WTC11 (cell line): ENCODE measurements around the gene REPS2. TPM values are rescaled to one million over a fixed set of nuclear protein-coding genes. Genes with fewer than 3 reads are reported as not detected.

Source experiments
- ATAC-seq: fragments of 200-7000 bp; cut with Tn5 transposase; 2 replicates; pipeline ENCODE4 v1.10.0; 2021; ENCODE audit warnings: mild to moderate bottlenecking, moderate library complexity
- CTCF ChIA-PET: fragments of 300-600 bp; sonication (Branson Sonifier 250); formaldehyde crosslinking; loops from one replicate; lab custom pipeline; 2021; ENCODE audit warnings: antibody characterized with exemption; lab: Charles Lee
- POLR2A ChIA-PET: fragments of 350-600 bp; sonication (Branson Sonifier 250); formaldehyde crosslinking; loops from one replicate; lab custom pipeline; 2021; ENCODE audit warnings: antibody characterized with exemption; lab: Charles Lee
- DNase-seq: peaks from one replicate; pipeline ENCODE4 v3.0.0; 2021; ENCODE audit warnings: low spot score
- H3K27ac Mint-ChIP-seq: 2 replicates; pipeline ENCODE4 v1.8.0; 2021; ENCODE audit warnings: mixed read lengths
- H3K27me3 Mint-ChIP-seq: 2 replicates; pipeline ENCODE4 v1.8.0; 2021; ENCODE audit warnings: low read depth, mild to moderate bottlenecking, moderate library complexity, mixed read lengths
- H3K36me3 Mint-ChIP-seq: 2 replicates; pipeline ENCODE4 v1.8.0; 2021; ENCODE audit warnings: mixed read lengths
- H3K4me1 Mint-ChIP-seq: 2 replicates; pipeline ENCODE4 v1.8.0; 2022; ENCODE audit warnings: mixed read lengths
- H3K4me3 Mint-ChIP-seq: 2 replicates; pipeline ENCODE4 v1.8.0; 2021; ENCODE audit warnings: mild to moderate bottlenecking, moderate library complexity, mixed read lengths
- H3K9me3 Mint-ChIP-seq: 2 replicates; pipeline ENCODE4 v1.8.0; 2021; ENCODE audit warnings: mixed read lengths
- ARID4B ChIP-seq: sonication (generic); formaldehyde crosslinking; IDR thresholded peaks from 2 replicates; pipeline ENCODE4 v1.8.0; 2023; ENCODE audit warnings: missing genetic modification reagents, mild to moderate bottlenecking, borderline replicate concordance
- CREB1 ChIP-seq: sonication (generic); formaldehyde crosslinking; IDR thresholded peaks from 2 replicates; pipeline ENCODE4 v1.8.0; 2023; ENCODE audit warnings: mild to moderate bottlenecking, missing genetic modification reagents
- EMX1 ChIP-seq: fragments of 250-450 bp; sonication (Bioruptor Pico); IDR thresholded peaks from 2 replicates; pipeline ENCODE4 v1.8.0; 2021; ENCODE audit warnings: mild to moderate bottlenecking
- ETV6 ChIP-seq: sonication (generic); formaldehyde crosslinking; IDR thresholded peaks from 2 replicates; pipeline ENCODE4 v1.8.1; 2022; ENCODE audit warnings: mild to moderate bottlenecking, missing genetic modification reagents
- FOXJ3 ChIP-seq: sonication (generic); formaldehyde crosslinking; IDR thresholded peaks from 2 replicates; pipeline ENCODE4 v1.9.0; 2021; ENCODE audit warnings: missing genetic modification reagents, mild to moderate bottlenecking, borderline replicate concordance
- JUN ChIP-seq: sonication (generic); formaldehyde crosslinking; IDR thresholded peaks from 2 replicates; pipeline ENCODE4 v1.8.0; 2023; ENCODE audit warnings: mild to moderate bottlenecking, missing genetic modification reagents
- RELA ChIP-seq: sonication (generic); formaldehyde crosslinking; IDR thresholded peaks from 2 replicates; pipeline ENCODE4 v1.8.1; 2022; ENCODE audit warnings: missing genetic modification reagents, mild to moderate bottlenecking, borderline replicate concordance
- TCF7 ChIP-seq: sonication (generic); formaldehyde crosslinking; IDR thresholded peaks from 2 replicates; pipeline ENCODE4 v1.8.0; 2022; ENCODE audit warnings: mild to moderate bottlenecking, low read depth, missing genetic modification reagents, moderate library complexity
- TP53 ChIP-seq: sonication (generic); formaldehyde crosslinking; IDR thresholded peaks from 2 replicates; pipeline ENCODE4 v1.8.1; 2023; ENCODE audit warnings: mild to moderate bottlenecking, missing genetic modification reagents
- ZBTB21 ChIP-seq: sonication (generic); formaldehyde crosslinking; IDR thresholded peaks from 2 replicates; pipeline ENCODE4 v1.8.1; 2023; ENCODE audit warnings: mild to moderate bottlenecking, missing genetic modification reagents, borderline replicate concordance
- ZMAT4 ChIP-seq: fragments of 250-450 bp; sonication (Bioruptor Pico); IDR thresholded peaks from 2 replicates; pipeline ENCODE4 v1.9.0; 2021; ENCODE audit warnings: mild to moderate bottlenecking
- ZNF232 ChIP-seq: sonication (generic); formaldehyde crosslinking; IDR thresholded peaks from 2 replicates; pipeline ENCODE4 v1.8.0; 2022; ENCODE audit warnings: mild to moderate bottlenecking, missing genetic modification reagents
- total RNA-seq: library from RNA; stranded (reverse); gene quantifications from 3 replicates; pipeline ENCODE4 v1.2.3, GENCODE V29; 2021
- TF ChIP-seq, protein P1 (sequence below): sonication (generic); formaldehyde crosslinking; IDR thresholded peaks from 2 replicates; pipeline ENCODE4 v1.8.1; 2023; ENCODE audit warnings: mild to moderate bottlenecking, missing genetic modification reagents, moderate library complexity
- TF ChIP-seq, protein P2 (sequence below): sonication (generic); formaldehyde crosslinking; IDR thresholded peaks from 2 replicates; pipeline ENCODE4 v1.8.1; 2023; ENCODE audit warnings: mild to moderate bottlenecking, missing genetic modification reagents
- TF ChIP-seq, protein P3 (sequence below): sonication (generic); formaldehyde crosslinking; IDR thresholded peaks from 2 replicates; pipeline ENCODE4 v1.8.1; 2022; ENCODE audit warnings: missing genetic modification reagents, borderline replicate concordance
- TF ChIP-seq, protein P4 (sequence below): fragments of 250-450 bp; sonication (Bioruptor Pico); IDR thresholded peaks from 2 replicates; pipeline ENCODE4 v1.9.0; 2021; ENCODE audit warnings: moderate library complexity, mild to moderate bottlenecking, inconsistent platforms, borderline replicate concordance

The REPS2 gene
- total RNA-seq, 1 experiment from 2014 or later = 2.2 TPM

DNA sequence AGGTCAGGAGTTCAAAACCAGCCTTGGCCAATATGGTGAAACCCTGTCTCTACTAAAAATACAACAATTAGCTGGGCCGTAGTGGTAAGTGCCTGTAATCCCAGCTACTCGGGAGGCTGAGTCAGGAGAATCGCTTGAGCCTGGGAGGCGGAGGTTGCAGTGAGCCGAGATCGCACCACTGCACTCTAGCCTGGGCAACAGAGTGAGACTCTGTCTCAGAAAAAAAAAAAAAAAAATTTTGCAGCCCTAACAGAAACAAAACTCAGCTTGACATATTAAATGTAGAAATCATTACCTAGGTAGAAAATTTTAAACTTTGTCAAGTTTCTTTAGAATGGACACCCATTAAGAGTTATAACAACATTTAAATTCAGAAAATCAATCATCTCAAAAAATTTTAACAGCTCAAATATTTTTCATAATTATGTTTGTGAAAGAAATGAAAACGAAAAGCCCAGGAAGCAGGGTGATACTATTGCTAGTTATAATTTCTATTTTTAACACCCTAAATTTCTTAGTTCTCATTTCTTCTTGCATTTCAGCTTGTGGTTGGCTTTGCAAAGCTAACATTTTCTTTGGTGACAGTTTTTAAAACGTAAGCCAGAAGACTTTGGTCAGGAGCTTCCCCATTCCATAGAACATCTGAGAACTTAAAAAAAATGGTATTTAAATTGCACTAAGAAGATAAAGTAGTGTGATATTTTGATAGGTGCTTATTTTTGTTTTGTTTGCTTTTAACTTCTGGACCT, 43.0 kb upstream of the REPS2 start:
- no peak for TF ChIP-seq ARID4B (CRISPR knock-in tag)
- TF ChIP-seq, protein P1, sequence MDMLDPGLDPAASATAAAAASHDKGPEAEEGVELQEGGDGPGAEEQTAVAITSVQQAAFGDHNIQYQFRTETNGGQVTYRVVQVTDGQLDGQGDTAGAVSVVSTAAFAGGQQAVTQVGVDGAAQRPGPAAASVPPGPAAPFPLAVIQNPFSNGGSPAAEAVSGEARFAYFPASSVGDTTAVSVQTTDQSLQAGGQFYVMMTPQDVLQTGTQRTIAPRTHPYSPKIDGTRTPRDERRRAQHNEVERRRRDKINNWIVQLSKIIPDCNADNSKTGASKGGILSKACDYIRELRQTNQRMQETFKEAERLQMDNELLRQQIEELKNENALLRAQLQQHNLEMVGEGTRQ (CRISPR knock-in tag) = no peak
- TF ChIP-seq, protein P2, sequence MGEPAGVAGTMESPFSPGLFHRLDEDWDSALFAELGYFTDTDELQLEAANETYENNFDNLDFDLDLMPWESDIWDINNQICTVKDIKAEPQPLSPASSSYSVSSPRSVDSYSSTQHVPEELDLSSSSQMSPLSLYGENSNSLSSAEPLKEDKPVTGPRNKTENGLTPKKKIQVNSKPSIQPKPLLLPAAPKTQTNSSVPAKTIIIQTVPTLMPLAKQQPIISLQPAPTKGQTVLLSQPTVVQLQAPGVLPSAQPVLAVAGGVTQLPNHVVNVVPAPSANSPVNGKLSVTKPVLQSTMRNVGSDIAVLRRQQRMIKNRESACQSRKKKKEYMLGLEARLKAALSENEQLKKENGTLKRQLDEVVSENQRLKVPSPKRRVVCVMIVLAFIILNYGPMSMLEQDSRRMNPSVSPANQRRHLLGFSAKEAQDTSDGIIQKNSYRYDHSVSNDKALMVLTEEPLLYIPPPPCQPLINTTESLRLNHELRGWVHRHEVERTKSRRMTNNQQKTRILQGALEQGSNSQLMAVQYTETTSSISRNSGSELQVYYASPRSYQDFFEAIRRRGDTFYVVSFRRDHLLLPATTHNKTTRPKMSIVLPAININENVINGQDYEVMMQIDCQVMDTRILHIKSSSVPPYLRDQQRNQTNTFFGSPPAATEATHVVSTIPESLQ (CRISPR knock-in tag) = no peak
- TF ChIP-seq FOXJ3 (CRISPR knock-in tag) = no peak
- TF ChIP-seq, protein P3, sequence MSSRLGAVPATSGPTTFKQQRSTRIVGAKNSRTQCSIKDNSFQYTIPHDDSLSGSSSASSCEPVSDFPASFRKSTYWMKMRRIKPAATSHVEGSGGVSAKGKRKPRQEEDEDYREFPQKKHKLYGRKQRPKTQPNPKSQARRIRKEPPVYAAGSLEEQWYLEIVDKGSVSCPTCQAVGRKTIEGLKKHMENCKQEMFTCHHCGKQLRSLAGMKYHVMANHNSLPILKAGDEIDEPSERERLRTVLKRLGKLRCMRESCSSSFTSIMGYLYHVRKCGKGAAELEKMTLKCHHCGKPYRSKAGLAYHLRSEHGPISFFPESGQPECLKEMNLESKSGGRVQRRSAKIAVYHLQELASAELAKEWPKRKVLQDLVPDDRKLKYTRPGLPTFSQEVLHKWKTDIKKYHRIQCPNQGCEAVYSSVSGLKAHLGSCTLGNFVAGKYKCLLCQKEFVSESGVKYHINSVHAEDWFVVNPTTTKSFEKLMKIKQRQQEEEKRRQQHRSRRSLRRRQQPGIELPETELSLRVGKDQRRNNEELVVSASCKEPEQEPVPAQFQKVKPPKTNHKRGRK (CRISPR knock-in tag) = no peak
- TF ChIP-seq ZMAT4 (CRISPR knock-in tag) = no peak
- TF ChIP-seq EMX1 (CRISPR knock-in tag) = no peak
- TF ChIP-seq CREB1 (CRISPR knock-in tag) = no peak
- TF ChIP-seq TCF7 (CRISPR knock-in tag) = no peak
- TF ChIP-seq RELA (CRISPR knock-in tag) = no peak
- TF ChIP-seq JUN (CRISPR knock-in tag) = no peak
- TF ChIP-seq, protein P4, sequence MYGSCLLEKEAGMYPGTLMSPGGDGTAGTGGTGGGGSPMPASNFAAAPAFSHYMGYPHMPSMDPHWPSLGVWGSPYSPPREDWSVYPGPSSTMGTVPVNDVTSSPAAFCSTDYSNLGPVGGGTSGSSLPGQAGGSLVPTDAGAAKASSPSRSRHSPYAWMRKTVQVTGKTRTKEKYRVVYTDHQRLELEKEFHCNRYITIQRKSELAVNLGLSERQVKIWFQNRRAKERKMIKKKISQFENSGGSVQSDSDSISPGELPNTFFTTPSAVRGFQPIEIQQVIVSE (CRISPR knock-in tag) = no peak
- TF ChIP-seq ZNF232 = no peak
- TF ChIP-seq TP53 = no peak
- no peak for TF ChIP-seq ETV6 (CRISPR knock-in tag)
- no peak for TF ChIP-seq ZBTB21
- Mint-ChIP-seq H3K27me3 (peaks cover 2% of the 10 kb centered on the region), H3K36me3 (no peaks in the 10 kb centered on the region), H3K4me1 (no peaks in the 10 kb centered on the region), H3K9me3 (peaks cover 3% of the 10 kb centered on the region), H3K4me3 (no peak overlapping the region), H3K27ac (no peak overlapping the region)
- DNase-seq = no peak
- ChIA-PET POLR2A (no interaction called here), CTCF (no interaction called here)
- no peak for ATAC-seq
